Right cardiac atrium (tissue), 5 donors: Measurements from ENCODE around the gene STX18. TPM values are rescaled to one million over a fixed set of nuclear protein-coding genes. Genes with fewer than 3 reads are reported as not detected.
"Not testable (repeated sequence)": the region's sequence is repeated elsewhere in the genome, so short reads cannot be mapped to it uniquely, and the experiment has no call there.

Experiments used
- ATAC-seq, 2 donors: fragments of 200-7000 bp; cut with Tn5 transposase; one replicate each; pipeline versions ENCODE4 v1.8.0 to v1.9.1; 2020; ENCODE audit warnings: moderate library complexity in 2 of 2, mild to moderate bottlenecking in 1 of 2
- DNase-seq, 3 donors: peaks; one replicate each; pipeline ENCODE4 v3.0.0-alpha.2; 2020
- H3K27ac ChIP-seq: one replicate; pipeline ENCODE4 v1.5.1; 2013; ENCODE audit warnings: mild to moderate bottlenecking, low read length, control low read depth, moderate library complexity
- H3K27me3 ChIP-seq: one replicate; pipeline ENCODE4 v1.6.1; 2013; ENCODE audit not compliant: control insufficient read depth, insufficient read depth
- H3K4me1 ChIP-seq: one replicate; pipeline ENCODE4 v1.6.1; 2013; ENCODE audit warnings: low read length; ENCODE audit not compliant: control insufficient read depth, insufficient read depth
- H3K4me3 ChIP-seq: one replicate; pipeline ENCODE4 v1.5.1; 2013; ENCODE audit warnings: low read length, control low read depth
- H3K9me3 ChIP-seq: one replicate; pipeline ENCODE4 v1.6.1; 2013; ENCODE audit warnings: low read length; ENCODE audit not compliant: control insufficient read depth
- WGBS: extraction: QIAGEN DNeasy Blood & Tissue Kit; methylation state at CpG from one replicate; pipeline ENCODE4 v1.1.7; 2013; 5-methylcytosine and 5-hydroxymethylcytosine counted together
- intact Hi-C, 4 donors: fragments of 100-400 bp; cut with DNase I; formaldehyde crosslinking; loops; one replicate each; pipeline versions ENCODE4 v1.11.0 to v1.14.0; 2022 to 2023
- polyA plus RNA-seq: library from polyadenylated mRNA; stranded (reverse); fragments of 200-250 nt; gene quantifications from one replicate; pipeline ENCODE4 v1.2.3, GENCODE V29; 2013
- total RNA-seq, 4 donors: library from RNA; stranded (reverse); fragmentation: NEBNext Ultra II Directional; extraction: Animal tissue kit (Norgen Biotek cat#: 25700); gene quantifications; one replicate each; pipeline ENCODE4 v1.2.1, GENCODE V29; 2021
- donor health status: healthy with polysubstance abuse.
- donor health status: DM: no; HTN: yes; CAD: no.
- donor health status: DM: no; HTN: no; CAD: no.
- donor health status: DM: no; HTN: yes; CAD: no; lungs with severe emphysema.
- donor health status: DM: yes; HTN: yes; CAD: no.

Gene STX18
- total and polyA plus RNA-seq, 5 donors, result 14.9 to 25.9 (median 17.0) TPM

DNA sequence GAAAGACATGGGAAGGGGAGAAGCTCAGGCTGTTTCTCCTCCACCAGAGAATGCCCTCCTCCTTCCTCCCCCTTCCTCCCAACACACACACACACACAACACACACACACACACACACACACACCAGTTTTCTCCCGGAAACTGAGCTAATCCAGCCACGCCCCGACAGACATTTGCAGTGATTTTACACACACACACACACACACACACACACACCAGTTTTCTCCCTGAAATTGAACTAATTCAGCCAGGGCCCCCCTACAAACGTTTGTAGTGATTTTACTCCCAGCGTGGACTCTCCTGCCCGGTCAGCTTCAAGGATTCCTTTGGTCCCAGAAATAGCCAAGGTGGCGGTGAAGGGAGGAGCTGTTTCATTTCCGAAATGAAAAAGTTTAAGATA lies 32.9 kb upstream of the STX18 start:
- H3K27ac ChIP-seq, result peak overlapping the region; percentile 66
- peak; percentile 75 to 84 (median 81) for DNase-seq
- peak overlapping the region; percentile 61 for H3K4me3 ChIP-seq
- H3K4me1 ChIP-seq, result peaks cover 3% of the 10 kb centered on the region
- peak; percentile 64 to 85 for ATAC-seq
- intact Hi-C loops, result no loop called here
- 2% methylated on average over 8 of the region's 8 CpGs for WGBS
- no peaks in the 10 kb centered on the region for H3K9me3 ChIP-seq
- no peaks in the 10 kb centered on the region for H3K27me3 ChIP-seq

DNA sequence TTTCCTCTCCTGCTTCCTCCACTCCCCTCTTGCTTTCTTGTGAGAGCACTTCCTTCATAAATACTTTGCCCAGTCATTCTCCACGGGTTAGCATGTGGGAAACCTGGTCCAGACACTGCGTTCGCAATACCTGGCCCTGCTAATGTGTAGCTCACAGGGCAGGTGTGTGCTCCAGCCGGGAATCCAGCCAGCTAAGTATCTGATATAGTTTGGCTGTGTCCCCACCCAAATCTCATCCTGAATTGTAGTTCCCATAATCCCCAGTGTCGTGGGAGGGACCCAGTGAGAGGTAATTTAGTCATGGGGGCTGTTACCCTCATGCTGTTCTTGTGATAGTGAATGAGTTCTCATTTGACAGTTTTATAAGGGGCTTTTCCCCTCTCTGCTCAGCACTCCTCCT lies 32.2 kb upstream of the STX18 start:
- WGBS, result 86% methylated on average over 5 of the region's 5 CpGs
- Histone ChIP-seq H3K27me3 (no peaks in the 10 kb centered on the region), H3K4me1 (peaks cover 3% of the 10 kb centered on the region), H3K27ac (no peak overlapping the region), H3K4me3 (no peak overlapping the region), H3K9me3 (no peaks in the 10 kb centered on the region)
- intact Hi-C loops, result no loop called here
- peak in 1 of 3 donors; percentile 31 for DNase-seq
- ATAC-seq, result no peak

DNA sequence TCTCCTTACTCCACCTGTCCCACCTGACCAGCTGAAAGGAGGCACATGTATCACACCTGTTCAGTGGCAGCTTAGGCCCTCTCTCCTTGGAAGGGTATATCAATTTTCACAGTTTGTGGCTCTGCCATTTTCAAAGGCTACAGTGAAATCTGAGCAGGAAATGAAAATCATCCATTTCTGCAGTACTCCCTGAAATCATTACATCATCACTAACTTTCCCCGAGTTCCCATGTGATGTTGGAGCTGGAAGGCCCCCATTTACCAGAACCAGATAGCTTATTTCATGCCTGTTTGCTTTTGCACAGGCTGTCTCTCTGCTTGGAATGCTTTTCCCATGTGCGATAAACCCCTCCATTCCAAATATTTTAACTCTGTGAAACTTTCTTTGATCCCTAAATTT lies 31.0 kb upstream of the STX18 start:
- 52% methylated on average over 2 of the region's 2 CpGs for WGBS
- H3K4me1 ChIP-seq, result peaks cover 3% of the 10 kb centered on the region
- DNase-seq, result no peak
- no peak overlapping the region for H3K27ac ChIP-seq
- no peaks in the 10 kb centered on the region for H3K9me3 ChIP-seq
- H3K27me3 ChIP-seq, result no peaks in the 10 kb centered on the region
- intact Hi-C loops, result no loop called here
- H3K4me3 ChIP-seq, result no peak overlapping the region
- ATAC-seq, result no peak

DNA sequence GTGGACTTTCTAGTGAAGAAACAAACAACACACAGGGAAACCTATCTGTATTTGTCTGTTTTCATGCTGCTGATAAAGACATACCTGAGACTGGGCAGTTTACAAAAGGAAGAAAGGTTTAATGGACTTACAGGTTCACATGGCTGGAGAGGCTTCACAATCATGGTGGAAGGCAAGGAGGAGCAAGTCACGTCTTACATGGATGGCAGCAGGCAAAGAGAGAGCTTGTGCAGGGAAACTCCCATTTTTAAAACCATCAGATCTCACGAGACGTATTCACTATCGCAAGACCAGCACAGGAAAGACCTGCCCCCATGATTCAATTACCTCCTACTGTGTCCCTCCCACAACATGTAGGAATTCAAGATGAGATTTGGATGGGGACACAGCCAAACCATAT lies 28.0 kb upstream of the STX18 start:
- not testable (repeated sequence) for H3K4me3 ChIP-seq

DNA sequence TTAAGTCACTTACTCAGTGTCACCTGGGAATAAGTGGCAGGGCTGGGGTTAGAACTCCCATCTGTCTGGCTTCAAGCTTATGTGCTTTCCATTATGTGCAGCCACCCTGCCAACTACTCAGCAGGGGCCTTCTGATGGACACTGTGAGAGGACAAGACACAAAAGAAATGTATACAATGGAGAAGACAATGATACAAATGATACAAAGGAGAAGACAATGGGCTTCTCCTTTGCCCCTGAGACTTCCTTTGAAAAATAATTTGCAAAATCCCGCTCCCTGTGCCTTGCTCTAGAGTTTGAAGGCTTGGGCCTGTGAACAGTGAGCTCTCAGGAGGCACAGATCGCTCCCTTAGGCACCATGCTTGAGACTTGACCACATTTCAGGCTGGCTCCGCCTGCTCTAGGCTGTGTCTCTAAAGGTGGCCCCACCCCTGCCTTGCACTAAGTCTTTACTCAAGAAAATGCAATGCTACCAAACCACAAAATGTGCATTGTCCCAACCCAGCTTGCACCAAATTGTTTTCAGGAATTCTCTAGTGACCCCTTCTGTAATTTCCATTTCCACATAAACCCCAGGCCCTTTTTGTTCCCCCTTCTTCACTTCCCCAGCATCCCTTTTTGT lies 27.1 kb upstream of the STX18 start:
- WGBS, result 97% methylated on average over 3 of the region's 3 CpGs
- no peak for DNase-seq
- no peak for ATAC-seq
- H3K9me3 ChIP-seq, result no peaks in the 10 kb centered on the region
- intact Hi-C loops, result no loop called here
- H3K27me3 ChIP-seq, result no peaks in the 10 kb centered on the region
- no peak overlapping the region for H3K4me3 ChIP-seq
- no peaks in the 10 kb centered on the region for H3K4me1 ChIP-seq
- H3K27ac ChIP-seq, result no peak overlapping the region

More for the DNA sequence above, 28.0 kb upstream of the STX18 start:
- WGBS, result 93% methylated on average over 4 of the region's 4 CpGs
- H3K9me3 ChIP-seq, H3K27ac ChIP-seq, H3K4me1 ChIP-seq, ATAC-seq, DNase-seq, intact Hi-C loops, H3K27me3 ChIP-seq: not testable (repeated sequence)

DNA sequence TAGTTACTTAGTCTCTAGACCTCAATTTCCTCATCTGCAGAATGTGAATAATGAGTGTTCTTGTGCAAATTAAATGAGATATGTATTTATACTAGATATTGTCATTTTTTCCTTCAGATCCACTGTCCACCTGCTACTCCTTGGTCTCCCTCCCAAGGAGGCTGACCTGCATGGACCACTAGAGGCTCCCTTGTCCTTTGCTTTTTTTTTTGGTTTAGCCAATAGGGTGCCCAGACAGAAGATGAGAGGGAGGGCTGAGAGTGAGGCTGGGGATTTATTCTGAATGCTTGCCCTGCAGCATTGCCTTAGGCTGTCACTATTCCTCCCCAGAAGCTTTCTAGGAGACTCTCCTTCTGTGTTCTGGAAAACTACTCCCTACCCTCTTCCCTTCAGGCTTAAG lies 24.5 kb upstream of the STX18 start:
- DNase-seq, H3K27ac ChIP-seq, H3K4me1 ChIP-seq, H3K27me3 ChIP-seq, H3K9me3 ChIP-seq, intact Hi-C loops, H3K4me3 ChIP-seq, ATAC-seq: not testable (repeated sequence)

DNA sequence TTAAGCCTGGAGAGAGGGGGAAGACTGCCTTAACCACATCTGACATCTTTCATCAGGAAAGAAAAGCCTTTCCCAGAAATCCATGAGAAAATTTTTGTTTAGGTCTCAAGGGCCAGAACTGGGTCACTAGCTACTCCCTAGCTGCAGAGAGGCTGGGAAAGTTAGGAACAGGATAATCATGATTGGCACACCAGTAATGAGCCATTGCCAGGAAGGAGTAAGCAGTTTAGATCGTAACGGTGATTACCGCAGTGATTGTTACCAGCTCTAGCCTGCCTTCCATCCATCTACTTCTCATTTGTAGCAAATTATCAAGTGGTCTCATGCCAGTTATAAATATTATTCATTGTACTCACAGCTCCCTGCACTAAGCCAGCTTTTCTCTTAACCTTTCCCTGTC lies 22.7 kb upstream of the STX18 start:
- no peaks in the 10 kb centered on the region for H3K9me3 ChIP-seq
- H3K4me3 ChIP-seq, result no peak overlapping the region
- H3K4me1 ChIP-seq, result no peaks in the 10 kb centered on the region
- DNase-seq, result no peak
- intact Hi-C loops, result no loop called here
- WGBS, result 90% methylated on average over 3 of the region's 3 CpGs
- H3K27me3 ChIP-seq, result no peaks in the 10 kb centered on the region
- no peak for ATAC-seq
- H3K27ac ChIP-seq, result no peak overlapping the region

DNA sequence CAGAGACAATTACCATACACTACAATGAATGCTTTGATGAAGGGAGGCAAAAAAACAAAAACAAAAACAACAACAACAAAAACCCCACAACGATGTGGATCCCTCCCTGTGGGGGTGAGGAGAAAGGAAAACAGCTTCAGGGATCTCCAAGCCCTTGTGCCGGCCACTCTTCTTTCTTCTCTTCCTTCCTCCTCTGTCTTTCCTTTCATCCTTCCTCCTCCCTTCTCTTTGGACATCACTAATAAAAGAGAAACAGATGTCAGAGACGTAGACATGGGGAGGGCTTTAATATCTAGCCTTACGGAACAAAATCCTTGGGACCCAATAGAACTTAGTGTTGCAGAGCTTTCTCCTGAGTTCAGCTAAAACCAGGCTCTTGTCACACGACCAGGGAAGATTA lies 18.8 kb upstream of the STX18 start:
- WGBS, result 63% methylated on average over 5 of the region's 5 CpGs
- Histone ChIP-seq H3K9me3 (no peaks in the 10 kb centered on the region), H3K4me1 (no peaks in the 10 kb centered on the region), H3K27me3 (no peaks in the 10 kb centered on the region), H3K4me3 (no peak overlapping the region), H3K27ac (no peak overlapping the region)
- no peak for ATAC-seq
- DNase-seq, result no peak
- intact Hi-C loops, result no loop called here

DNA sequence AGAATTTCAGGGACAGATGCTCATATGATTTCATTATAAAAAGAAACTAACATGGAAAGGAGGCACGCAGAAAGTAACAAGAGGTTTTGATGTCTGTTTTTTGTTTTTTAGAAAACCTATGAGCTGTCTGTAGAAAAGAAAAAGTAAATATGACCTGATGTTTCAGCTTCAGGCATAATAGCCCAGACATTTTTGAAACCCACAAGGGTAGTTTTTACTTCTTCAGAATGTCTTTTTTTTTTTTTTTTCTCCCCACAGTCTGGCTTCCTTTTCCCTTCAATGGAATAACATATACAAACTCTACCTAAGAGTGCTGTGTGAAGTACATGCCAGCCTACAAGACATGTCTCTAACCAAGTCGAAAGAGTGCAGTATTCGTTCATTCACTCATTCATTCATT lies 18.3 kb upstream of the STX18 start:
- Histone ChIP-seq H3K4me3 (no peak overlapping the region), H3K9me3 (no peaks in the 10 kb centered on the region), H3K27ac (no peak overlapping the region), H3K4me1 (no peaks in the 10 kb centered on the region), H3K27me3 (no peaks in the 10 kb centered on the region)
- no peak for ATAC-seq
- 88% methylated on average over 3 of the region's 3 CpGs for WGBS
- intact Hi-C loops, result no loop called here
- DNase-seq, result no peak

DNA sequence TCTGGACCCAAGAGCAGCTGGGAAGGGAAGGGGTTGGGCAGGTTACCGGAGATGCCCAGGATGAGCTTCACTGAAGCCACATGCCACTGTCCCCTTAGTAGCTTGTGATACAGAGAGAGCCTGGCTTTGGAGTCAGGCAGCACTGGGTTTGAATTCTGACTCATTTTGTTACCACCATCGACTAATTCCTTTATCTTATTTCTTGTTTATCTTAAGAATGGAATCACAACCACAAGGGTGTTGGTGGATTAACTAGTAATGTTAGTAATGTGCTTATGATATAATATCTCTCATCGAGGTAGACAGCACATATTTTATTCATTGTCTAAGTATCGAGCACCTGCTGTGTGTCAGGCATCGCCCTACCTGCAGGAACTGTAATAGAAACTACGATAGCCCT lies 17.7 kb upstream of the STX18 start:
- Histone ChIP-seq H3K27me3 (no peaks in the 10 kb centered on the region), H3K27ac (no peak overlapping the region), H3K4me3 (no peak overlapping the region), H3K4me1 (no peaks in the 10 kb centered on the region), H3K9me3 (no peaks in the 10 kb centered on the region)
- intact Hi-C loops, result no loop called here
- 66% methylated on average over 6 of the region's 6 CpGs for WGBS
- ATAC-seq, result no peak
- DNase-seq, result no peak

DNA sequence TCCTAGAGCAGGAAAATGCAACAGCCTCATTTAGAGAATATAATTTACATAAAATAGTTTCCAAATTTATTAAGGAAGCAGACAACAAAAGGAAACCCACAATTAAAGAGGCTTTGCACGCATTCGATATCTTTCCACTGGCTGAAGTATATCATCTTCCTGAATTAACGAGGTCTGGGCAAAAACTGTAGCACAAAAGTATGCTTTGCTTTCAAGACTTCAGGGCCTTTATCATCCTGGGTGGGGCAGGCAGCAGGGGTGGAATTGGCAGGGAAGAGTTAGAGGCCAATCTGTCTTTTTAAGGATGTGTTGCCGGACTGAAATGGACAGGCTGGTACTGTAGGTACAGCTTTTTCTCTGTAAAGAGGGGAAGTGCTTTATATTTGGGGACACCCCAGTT lies 17.0 kb upstream of the STX18 start:
- Histone ChIP-seq H3K27ac (no peak overlapping the region), H3K4me3 (no peak overlapping the region), H3K27me3 (no peaks in the 10 kb centered on the region), H3K9me3 (no peaks in the 10 kb centered on the region), H3K4me1 (no peaks in the 10 kb centered on the region)
- WGBS, result 51% methylated on average over 4 of the region's 4 CpGs
- DNase-seq (no peak), ATAC-seq (no peak)
- intact Hi-C loops, result no loop called here

DNA sequence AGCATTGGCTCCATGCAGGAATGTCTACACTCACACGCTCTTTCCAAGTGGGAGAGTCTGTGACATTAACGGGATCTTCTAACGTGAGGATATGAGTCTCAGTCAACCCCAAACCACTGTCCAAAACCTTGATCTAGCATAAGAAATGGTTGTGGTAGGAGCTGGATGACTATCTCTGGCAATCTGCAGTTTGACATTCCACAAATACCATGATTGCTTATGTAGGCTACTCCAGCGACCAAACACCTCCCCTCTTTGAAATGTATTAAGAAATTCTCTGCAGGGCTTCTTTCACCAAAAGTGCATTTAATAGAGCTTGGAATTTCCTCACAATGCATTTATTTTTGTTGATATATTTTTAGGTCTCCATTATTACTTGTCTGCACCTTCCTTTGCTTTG lies 14.1 kb upstream of the STX18 start:
- Histone ChIP-seq H3K9me3 (no peaks in the 10 kb centered on the region), H3K27ac (no peak overlapping the region), H3K4me1 (no peaks in the 10 kb centered on the region), H3K4me3 (no peak overlapping the region), H3K27me3 (no peaks in the 10 kb centered on the region)
- no peak for ATAC-seq
- 78% methylated on average over 4 of the region's 4 CpGs for WGBS
- intact Hi-C loops, result no loop called here
- DNase-seq, result no peak
